Mesenchymal stem cell (in vitro differentiated cells and primary cell): ENCODE measurements around the gene WASL.

ENCODE experiments used
- DNase-seq: peaks from one replicate; pipeline ENCODE4 v3.0.0-alpha.2; 2013
- H2AFZ ChIP-seq: one replicate; pipeline ENCODE4 v1.6.1; 2013; ENCODE audit warnings: low read depth, mild to moderate bottlenecking, control low read depth, inconsistent platforms, low read length, moderate library complexity
- H2AK5ac ChIP-seq: 2 replicates; pipeline ENCODE4 v1.6.1; 2013; ENCODE audit warnings: low read length, moderate library complexity, mild to moderate bottlenecking, inconsistent platforms; ENCODE audit not compliant: severe bottlenecking
- H2BK120ac ChIP-seq: one replicate; pipeline ENCODE4 v1.6.1; 2013; ENCODE audit warnings: low read depth, mild to moderate bottlenecking, inconsistent platforms, low read length, moderate library complexity
- H2BK12ac ChIP-seq, 2 experiments: one replicate each; pipeline ENCODE4 v1.6.1; 2013; ENCODE audit warnings: inconsistent platforms in 2 of 2, low read length in 2 of 2, mild to moderate bottlenecking in 2 of 2, moderate library complexity in 2 of 2, control low read depth in 1 of 2
- H2BK15ac ChIP-seq: one replicate; pipeline ENCODE4 v1.6.1; 2013; ENCODE audit warnings: mild to moderate bottlenecking, low read depth, inconsistent platforms; ENCODE audit not compliant: poor library complexity, severe bottlenecking
- H2BK5ac ChIP-seq: 2 replicates; pipeline ENCODE4 v1.6.1; 2013; ENCODE audit warnings: low read depth, mild to moderate bottlenecking, low read length, control low read depth, inconsistent platforms; ENCODE audit not compliant: poor library complexity, severe bottlenecking
- H3K14ac ChIP-seq, 2 experiments: one replicate each; pipeline ENCODE4 v1.6.1; 2013; ENCODE audit warnings: inconsistent platforms in 2 of 2, low read length in 2 of 2, control low read depth in 1 of 2, mild to moderate bottlenecking in 1 of 2, moderate library complexity in 1 of 2
- H3K18ac ChIP-seq, 2 experiments: one replicate each; pipeline ENCODE4 v1.6.1; 2013; ENCODE audit warnings: inconsistent platforms in 2 of 2, low read length in 2 of 2, control low read depth in 1 of 2, low read depth in 1 of 2, mild to moderate bottlenecking in 1 of 2
- H3K23ac ChIP-seq, 2 experiments: one replicate each; pipeline ENCODE4 v1.6.1; 2013; ENCODE audit warnings: inconsistent platforms in 2 of 2, low read length in 2 of 2, mild to moderate bottlenecking in 2 of 2, moderate library complexity in 2 of 2, control low read depth in 1 of 2
- H3K27ac ChIP-seq: 2 replicates; pipeline ENCODE4 v1.5.1; 2013; ENCODE audit warnings: mild to moderate bottlenecking, moderate library complexity, low read length, control low read depth, inconsistent platforms; ENCODE audit not compliant: poor library complexity, severe bottlenecking
- H3K27me3 ChIP-seq, 2 experiments: 2 replicates each; pipeline versions ENCODE4 v1.6.1 to v1.7.0; 2013; ENCODE audit warnings: low read length in 2 of 2, mild to moderate bottlenecking in 2 of 2, moderate library complexity in 2 of 2, control low read depth in 1 of 2, inconsistent platforms in 1 of 2; ENCODE audit not compliant: control insufficient read depth in 1 of 2, insufficient read depth in 1 of 2
- H3K36me3 ChIP-seq, 2 experiments: 2 replicates each; pipeline versions ENCODE4 v1.6.1 to v1.7.0; 2013; ENCODE audit warnings: low read length in 2 of 2, control low read depth in 1 of 2, inconsistent platforms in 1 of 2, low read depth in 1 of 2, mild to moderate bottlenecking in 1 of 2; ENCODE audit not compliant: insufficient read depth in 2 of 2, control insufficient read depth in 1 of 2
- H3K4ac ChIP-seq, 2 experiments: one replicate each; pipeline ENCODE4 v1.6.1; 2013; ENCODE audit warnings: inconsistent platforms in 2 of 2, low read length in 2 of 2, mild to moderate bottlenecking in 2 of 2, moderate library complexity in 2 of 2, control low read depth in 1 of 2, low read depth in 1 of 2
- H3K4me1 ChIP-seq: 2 replicates; pipeline ENCODE4 v1.6.1; 2013; ENCODE audit warnings: low read depth, low read length, control low read depth; ENCODE audit not compliant: control insufficient read depth, insufficient read depth
- H3K4me2 ChIP-seq: 2 replicates; pipeline ENCODE4 v1.6.1; 2013; ENCODE audit warnings: low read length, mild to moderate bottlenecking, inconsistent platforms; ENCODE audit not compliant: poor library complexity, severe bottlenecking
- H3K4me3 ChIP-seq, 2 experiments: 2 replicates each; pipeline versions ENCODE4 v1.5.1 to v1.7.0; 2013; ENCODE audit warnings: low read length in 2 of 2, mild to moderate bottlenecking in 2 of 2, control low read depth in 1 of 2, low read depth in 1 of 2; ENCODE audit not compliant: insufficient read depth in 1 of 2
- H3K79me1 ChIP-seq: replicated peaks from 2 replicates; pipeline ENCODE4 v1.6.1; 2013; ENCODE audit warnings: mild to moderate bottlenecking, control low read depth, low read length, inconsistent platforms; ENCODE audit not compliant: poor library complexity, severe bottlenecking
- H3K9ac ChIP-seq: 2 replicates; pipeline ENCODE4 v1.7.0; 2013; ENCODE audit warnings: mild to moderate bottlenecking, low read length, moderate library complexity
- H3K9me3 ChIP-seq: 2 replicates; pipeline ENCODE4 v1.7.0; 2013; ENCODE audit warnings: mild to moderate bottlenecking, low read length; ENCODE audit not compliant: control insufficient read depth
- H4K8ac ChIP-seq: one replicate; pipeline ENCODE4 v1.6.1; 2013; ENCODE audit warnings: inconsistent platforms, mild to moderate bottlenecking, low read length, moderate library complexity
- H4K91ac ChIP-seq: one replicate; pipeline ENCODE4 v1.6.1; 2013; ENCODE audit warnings: mild to moderate bottlenecking, low read length, inconsistent platforms
- WGBS: methylation state at CpG from one replicate; pipeline ENCODE4 v1.1.7; 2013; ENCODE audit warnings: mixed read lengths; 5-methylcytosine and 5-hydroxymethylcytosine counted together

Gene WASL

DNA sequence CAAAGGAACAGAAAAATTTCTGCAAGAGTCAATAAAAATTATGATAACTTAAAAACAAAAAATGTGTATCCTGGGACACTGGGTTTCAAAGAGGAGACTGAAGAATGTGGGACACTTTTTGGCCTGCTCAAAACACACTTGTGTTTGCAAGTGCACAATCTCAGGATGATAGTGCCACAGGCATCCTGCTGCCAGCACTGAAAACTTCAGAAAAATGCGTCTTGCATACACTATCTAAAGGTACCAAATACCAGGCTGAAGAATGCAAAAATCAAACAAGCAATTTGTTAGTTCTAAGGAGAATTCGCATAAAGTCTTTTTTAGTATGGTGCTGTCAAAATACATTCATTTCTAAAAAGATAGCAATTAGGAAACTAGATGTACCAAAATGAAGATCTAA, 38.1 kb downstream of the WASL start:
- Histone ChIP-seq H4K91ac (no peak overlapping the region), H3K4me2 (no peak overlapping the region), H3K9ac (no peak overlapping the region), H4K8ac (no peak overlapping the region), H3K36me3 (peaks cover 4 to 31% of the 10 kb centered on the region in 2 experiments), H2AFZ (no peak overlapping the region), H3K79me1 (peaks cover 7% of the 10 kb centered on the region), H2BK5ac (no peak overlapping the region), H2BK12ac (no peak overlapping the region), H2AK5ac (no peak overlapping the region), H2BK15ac (no peak overlapping the region), H3K4ac (no peak overlapping the region), H3K18ac (no peak overlapping the region), H3K4me3 (no peak overlapping the region), H3K4me1 (peaks cover 2% of the 10 kb centered on the region), H3K9me3 (no peaks in the 10 kb centered on the region), H2BK120ac (no peak overlapping the region), H3K27me3 (no peaks in the 10 kb centered on the region), H3K14ac (no peak overlapping the region), H3K23ac (no peak overlapping the region), H3K27ac (no peak overlapping the region)
- DNase-seq: no peak
- no CpG with 5 or more reads among the region's 2 CpGs for WGBS

DNA sequence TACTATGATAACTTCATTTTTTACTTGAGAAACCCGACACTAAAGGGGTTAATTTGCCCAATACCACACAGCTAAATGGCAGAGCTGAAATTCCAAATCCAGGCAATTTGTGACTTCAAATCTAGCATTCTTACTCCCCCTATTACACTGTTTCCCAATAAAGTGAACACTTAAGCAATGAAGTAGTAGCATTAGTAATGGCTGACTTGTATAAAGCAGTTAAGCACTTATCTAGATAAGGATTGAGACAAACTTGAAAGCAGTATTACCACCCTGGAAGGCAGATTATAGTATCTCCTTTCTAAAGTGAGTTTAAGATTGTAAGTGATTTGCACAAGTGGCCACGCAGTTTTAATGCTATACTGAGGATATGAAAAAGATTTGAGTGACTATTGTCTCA, 39.3 kb downstream of the WASL start:
- peaks cover 2% of the 10 kb centered on the region for H3K4me1 ChIP-seq
- H3K4me2 ChIP-seq: no peak overlapping the region
- H2BK5ac ChIP-seq: no peak overlapping the region
- H3K27me3 ChIP-seq: no peaks in the 10 kb centered on the region
- no peak overlapping the region for H2AFZ ChIP-seq
- H3K14ac ChIP-seq: no peak overlapping the region
- H3K18ac ChIP-seq: no peak overlapping the region
- H3K4ac ChIP-seq: no peak overlapping the region
- no peak overlapping the region for H3K4me3 ChIP-seq
- H3K9ac ChIP-seq: no peak overlapping the region
- no peak overlapping the region for H4K8ac ChIP-seq
- 100% methylated on average over 1 of the region's 2 CpGs for WGBS
- no peak overlapping the region for H2BK15ac ChIP-seq
- no peak overlapping the region for H2AK5ac ChIP-seq
- H3K23ac ChIP-seq: no peak overlapping the region
- peaks cover 9% of the 10 kb centered on the region for H3K79me1 ChIP-seq
- H4K91ac ChIP-seq: no peak overlapping the region
- peak; percentile 61 for DNase-seq
- H2BK120ac ChIP-seq: no peak overlapping the region
- H3K9me3 ChIP-seq: no peaks in the 10 kb centered on the region
- peaks cover 4 to 43% of the 10 kb centered on the region in 2 experiments for H3K36me3 ChIP-seq
- H2BK12ac ChIP-seq: no peak overlapping the region
- H3K27ac ChIP-seq: no peak overlapping the region

GRCh38 chr7:123705211-123705901, 43.4 kb downstream of the WASL start:
- no peak overlapping the region for H4K8ac ChIP-seq
- H4K91ac ChIP-seq: no peak overlapping the region
- peaks cover 5 to 76% of the 10 kb centered on the region in 2 experiments for H3K36me3 ChIP-seq
- no peak for DNase-seq
- no peak overlapping the region for H3K23ac ChIP-seq
- H2BK15ac ChIP-seq: no peak overlapping the region
- no peak overlapping the region for H2BK120ac ChIP-seq
- 100% methylated on average over 1 of the region's 1 CpG for WGBS
- no peak overlapping the region for H2BK5ac ChIP-seq
- no peak overlapping the region for H2BK12ac ChIP-seq
- no peak overlapping the region for H3K4me3 ChIP-seq
- H3K27ac ChIP-seq: no peak overlapping the region
- H3K9ac ChIP-seq: no peak overlapping the region
- H3K4ac ChIP-seq: no peak overlapping the region
- no peak overlapping the region for H3K4me2 ChIP-seq
- peaks cover 8% of the 10 kb centered on the region for H3K79me1 ChIP-seq
- no peak overlapping the region for H3K14ac ChIP-seq
- H3K9me3 ChIP-seq: no peaks in the 10 kb centered on the region
- H2AFZ ChIP-seq: no peak overlapping the region
- H3K18ac ChIP-seq: no peak overlapping the region
- H3K27me3 ChIP-seq: no peaks in the 10 kb centered on the region
- no peak overlapping the region for H2AK5ac ChIP-seq
- H3K4me1 ChIP-seq: no peaks in the 10 kb centered on the region

GRCh38 chr7:123695944-123696677, 52.7 kb downstream of the WASL start:
- H2BK5ac ChIP-seq: no peak overlapping the region
- H3K79me1 ChIP-seq: peaks cover 14% of the 10 kb centered on the region
- H3K9me3 ChIP-seq: no peaks in the 10 kb centered on the region
- no peak overlapping the region for H4K8ac ChIP-seq
- H3K36me3 ChIP-seq: peaks cover 12 to 82% of the 10 kb centered on the region in 2 experiments
- no peak overlapping the region for H3K18ac ChIP-seq
- H2BK120ac ChIP-seq: no peak overlapping the region
- DNase-seq: no peak
- no peak overlapping the region for H3K4me2 ChIP-seq
- H2BK15ac ChIP-seq: no peak overlapping the region
- no peak overlapping the region for H2BK12ac ChIP-seq
- H3K27ac ChIP-seq: no peak overlapping the region
- no peak overlapping the region for H3K14ac ChIP-seq
- peaks cover 1% of the 10 kb centered on the region for H3K4me1 ChIP-seq
- H3K4ac ChIP-seq: no peak overlapping the region
- H2AK5ac ChIP-seq: no peak overlapping the region
- H3K4me3 ChIP-seq: no peak overlapping the region
- no CpG with 5 or more reads among the region's 3 CpGs for WGBS
- no peak overlapping the region for H2AFZ ChIP-seq
- no peak overlapping the region for H3K9ac ChIP-seq
- H4K91ac ChIP-seq: no peak overlapping the region
- no peaks in the 10 kb centered on the region for H3K27me3 ChIP-seq
- no peak overlapping the region for H3K23ac ChIP-seq
